ENCODE results near the gene LTN1. TPM values are rescaled to one million over a fixed set of nuclear protein-coding genes. Genes with fewer than 3 reads are reported as not detected.
A peak's percentile ranks its signal among the peaks of the same experiment; 100 is the strongest.

The LTN1 gene
- total RNA-seq, 1 experiment from 2014 or later: 23.9 TPM

DNA sequence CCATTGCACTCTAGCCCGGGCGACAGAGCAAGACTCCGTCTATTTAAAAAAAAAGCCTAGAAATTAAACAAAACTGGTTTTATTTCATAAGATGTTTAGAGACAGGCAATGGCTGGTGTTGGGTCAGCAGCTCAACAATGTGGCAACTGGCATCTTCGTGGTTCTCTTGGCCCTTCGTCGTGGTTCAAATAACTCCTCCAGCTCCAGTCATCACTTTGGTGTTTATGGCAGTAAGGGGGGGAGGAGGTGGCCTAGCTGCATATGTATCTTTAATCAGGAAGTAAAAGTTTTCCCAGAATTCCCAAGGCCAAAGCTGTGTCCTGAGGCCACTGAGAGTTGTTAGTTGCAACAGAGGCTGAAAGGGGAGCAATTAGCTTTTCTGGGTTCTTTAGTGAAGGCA, 13.0 kb upstream of the LTN1 start:
- no peak overlapping the region for H2BK12ac ChIP-seq (ENCODE audit: insufficient read length, low read depth, low read length)
- no peak overlapping the region for H3K4me2 ChIP-seq (ENCODE audit: insufficient read depth, insufficient read length, low read length)
- no peak overlapping the region for H3K27ac ChIP-seq (ENCODE audit: insufficient read length, low read depth, low read length)
- no peak overlapping the region for H2AK5ac ChIP-seq (ENCODE audit: insufficient read length, low read length)
- TF ChIP-seq, protein P1, sequence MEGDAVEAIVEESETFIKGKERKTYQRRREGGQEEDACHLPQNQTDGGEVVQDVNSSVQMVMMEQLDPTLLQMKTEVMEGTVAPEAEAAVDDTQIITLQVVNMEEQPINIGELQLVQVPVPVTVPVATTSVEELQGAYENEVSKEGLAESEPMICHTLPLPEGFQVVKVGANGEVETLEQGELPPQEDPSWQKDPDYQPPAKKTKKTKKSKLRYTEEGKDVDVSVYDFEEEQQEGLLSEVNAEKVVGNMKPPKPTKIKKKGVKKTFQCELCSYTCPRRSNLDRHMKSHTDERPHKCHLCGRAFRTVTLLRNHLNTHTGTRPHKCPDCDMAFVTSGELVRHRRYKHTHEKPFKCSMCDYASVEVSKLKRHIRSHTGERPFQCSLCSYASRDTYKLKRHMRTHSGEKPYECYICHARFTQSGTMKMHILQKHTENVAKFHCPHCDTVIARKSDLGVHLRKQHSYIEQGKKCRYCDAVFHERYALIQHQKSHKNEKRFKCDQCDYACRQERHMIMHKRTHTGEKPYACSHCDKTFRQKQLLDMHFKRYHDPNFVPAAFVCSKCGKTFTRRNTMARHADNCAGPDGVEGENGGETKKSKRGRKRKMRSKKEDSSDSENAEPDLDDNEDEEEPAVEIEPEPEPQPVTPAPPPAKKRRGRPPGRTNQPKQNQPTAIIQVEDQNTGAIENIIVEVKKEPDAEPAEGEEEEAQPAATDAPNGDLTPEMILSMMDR (conservative IDR thresholded peaks at IDR 0.05): no peak
- no peak overlapping the region for H2BK120ac ChIP-seq (ENCODE audit: low read depth, low read length, poor library complexity, severe bottlenecking)
- no peaks in the 10 kb centered on the region for H3K4me1 ChIP-seq (ENCODE audit: insufficient read depth, low read length)
- no peak overlapping the region for H3K9ac ChIP-seq (ENCODE audit: extremely low read depth, insufficient read length, low read length)
- H3K4ac ChIP-seq (ENCODE audit: low read depth, low read length): no peak overlapping the region
- no peaks in the 10 kb centered on the region for H3K27me3 ChIP-seq (ENCODE audit: insufficient read depth, low read length)
- H2AFZ ChIP-seq (ENCODE audit: low read length): no peak overlapping the region
- no peak overlapping the region for H3K14ac ChIP-seq (ENCODE audit: insufficient read depth, low read length)
- no peaks in the 10 kb centered on the region for H4K20me1 ChIP-seq (ENCODE audit: control insufficient read depth, insufficient read depth, insufficient read length)
- no peak overlapping the region for H3K23ac ChIP-seq (ENCODE audit: insufficient read length, low read depth, low read length)
- peaks cover 0 to 3% of the 10 kb centered on the region in 2 experiments; a peak in 3 of 5 replicates for H3K9me3 Mint-ChIP-seq
- peak overlapping the region in 1 of 3 experiments; percentile 18; a peak in 1 of 7 replicates for H3K27ac Mint-ChIP-seq
- H3K4me1 Mint-ChIP-seq: no peaks in the 10 kb centered on the region
- no peak overlapping the region for H3K56ac ChIP-seq (ENCODE audit: insufficient read length, low read depth, low read length)
- no peak overlapping the region for H2BK20ac ChIP-seq (ENCODE audit: low read depth, low read length, poor library complexity, severe bottlenecking)
- H3K79me1 ChIP-seq (ENCODE audit: insufficient read depth, low read depth, low read length, poor library complexity, severe bottlenecking): no peaks in the 10 kb centered on the region
- H3K36me3 Mint-ChIP-seq (ENCODE audit: insufficient read depth in 1 of 3, low read depth in 3 of 3): peaks cover 0 to 2% (median 0%) of the 10 kb centered on the region in 3 experiments; a peak in 2 of 7 replicates
- H3T11ph ChIP-seq (ENCODE audit: low read length): no peak overlapping the region
- no peak overlapping the region for H4K91ac ChIP-seq (ENCODE audit: insufficient read length, low read depth, low read length)
- DNase-seq: no peak
- no CpG with 5 or more reads among the region's 6 CpGs for WGBS (ENCODE audit: extremely low coverage, insufficient read length, low lambda C conversion rate)
- peaks cover 4% of the 10 kb centered on the region for H3K27me3 Mint-ChIP-seq (ENCODE audit: low read depth)
- no peaks in the 10 kb centered on the region for H3K79me2 ChIP-seq (ENCODE audit: insufficient read depth, low read length)
- H4K8ac ChIP-seq (replicated peaks; ENCODE audit: insufficient read length, low read depth, low read length): no peak overlapping the region
- H2BK5ac ChIP-seq (ENCODE audit: insufficient read length, low read length): no peak overlapping the region
- H3K18ac ChIP-seq (ENCODE audit: insufficient read length, low read depth, low read length): no peak overlapping the region
- no peaks in the 10 kb centered on the region for H3K9me3 ChIP-seq (ENCODE audit: control insufficient read depth, low read depth, low read length)
- no peak overlapping the region for H4K5ac ChIP-seq (ENCODE audit: insufficient read length, low read depth, low read length)
- H3K4me3 Mint-ChIP-seq: no peak overlapping the region
- H2BK15ac ChIP-seq (ENCODE audit: low read depth, low read length): no peak overlapping the region
- H3K23me2 ChIP-seq (ENCODE audit: insufficient read length, low read depth, low read length, poor library complexity, severe bottlenecking): peaks cover 3% of the 10 kb centered on the region

Data from H9 (cell line).